ENCODE data around the gene ATXN2.
"Not testable (repeated sequence)": the region's sequence is repeated elsewhere in the genome, so short reads cannot be mapped to it uniquely, and the experiment has no call there.

The ATXN2 gene

DNA sequence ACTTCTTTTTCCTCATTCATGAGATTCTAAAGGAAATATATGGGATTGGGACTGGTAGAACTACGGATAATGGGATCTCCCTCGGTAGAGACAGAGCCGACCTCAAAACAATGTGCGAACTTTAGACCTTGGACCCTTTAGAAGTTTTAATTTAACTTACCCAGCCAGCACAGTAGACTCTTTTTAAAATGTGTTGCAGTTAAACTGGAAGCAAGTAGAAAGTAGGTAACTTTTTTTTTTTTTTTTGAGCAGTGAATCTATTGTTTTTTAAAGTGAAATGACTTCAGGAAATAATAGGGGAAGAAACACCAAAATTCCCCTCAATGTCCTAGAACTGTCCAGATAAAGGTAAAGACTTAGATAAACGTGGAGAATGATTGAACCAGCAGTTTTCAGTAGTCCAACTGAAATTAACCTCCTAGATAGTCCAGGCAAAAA, 1.1 kb upstream of the ATXN2 start:
- no peak for DNase-seq

DNA sequence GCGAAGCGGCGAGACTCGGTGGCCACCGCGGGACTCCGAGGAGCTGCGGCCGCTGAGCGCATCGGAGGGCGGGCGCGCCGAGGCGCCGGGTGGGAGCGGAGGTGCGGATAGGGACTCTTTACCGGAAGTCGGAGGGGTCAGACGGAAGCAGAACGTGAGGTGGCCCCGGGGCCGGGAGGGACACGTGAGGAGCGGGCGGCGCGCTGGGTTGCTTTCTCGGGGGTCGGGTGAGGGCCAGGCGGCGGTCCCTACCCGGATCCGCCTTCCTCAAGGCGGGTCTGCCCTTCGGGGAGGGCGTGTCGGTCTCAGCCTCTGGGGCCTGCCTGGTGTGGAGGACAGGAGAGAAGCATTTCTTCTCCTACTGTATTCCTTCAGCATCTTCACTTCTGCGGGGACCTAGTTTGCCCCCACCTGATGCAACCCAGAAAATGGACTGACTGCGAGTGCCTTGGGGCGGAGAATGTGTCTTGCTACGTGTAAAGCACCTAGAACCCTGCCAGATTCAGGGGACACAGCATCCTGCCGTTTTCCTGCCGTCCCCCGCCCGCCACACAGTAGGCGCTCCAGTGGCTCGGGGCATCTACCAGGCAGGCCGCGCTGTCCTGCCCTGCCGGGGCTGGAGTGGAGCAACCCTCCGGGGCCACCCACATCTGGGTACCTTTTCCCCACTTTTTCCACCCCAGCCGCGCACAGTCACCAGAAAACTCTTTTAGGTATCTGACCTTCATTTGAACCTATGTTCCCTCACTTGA, 514 bp upstream of the ATXN2 start:
- peak; percentile 83 for DNase-seq

DNA sequence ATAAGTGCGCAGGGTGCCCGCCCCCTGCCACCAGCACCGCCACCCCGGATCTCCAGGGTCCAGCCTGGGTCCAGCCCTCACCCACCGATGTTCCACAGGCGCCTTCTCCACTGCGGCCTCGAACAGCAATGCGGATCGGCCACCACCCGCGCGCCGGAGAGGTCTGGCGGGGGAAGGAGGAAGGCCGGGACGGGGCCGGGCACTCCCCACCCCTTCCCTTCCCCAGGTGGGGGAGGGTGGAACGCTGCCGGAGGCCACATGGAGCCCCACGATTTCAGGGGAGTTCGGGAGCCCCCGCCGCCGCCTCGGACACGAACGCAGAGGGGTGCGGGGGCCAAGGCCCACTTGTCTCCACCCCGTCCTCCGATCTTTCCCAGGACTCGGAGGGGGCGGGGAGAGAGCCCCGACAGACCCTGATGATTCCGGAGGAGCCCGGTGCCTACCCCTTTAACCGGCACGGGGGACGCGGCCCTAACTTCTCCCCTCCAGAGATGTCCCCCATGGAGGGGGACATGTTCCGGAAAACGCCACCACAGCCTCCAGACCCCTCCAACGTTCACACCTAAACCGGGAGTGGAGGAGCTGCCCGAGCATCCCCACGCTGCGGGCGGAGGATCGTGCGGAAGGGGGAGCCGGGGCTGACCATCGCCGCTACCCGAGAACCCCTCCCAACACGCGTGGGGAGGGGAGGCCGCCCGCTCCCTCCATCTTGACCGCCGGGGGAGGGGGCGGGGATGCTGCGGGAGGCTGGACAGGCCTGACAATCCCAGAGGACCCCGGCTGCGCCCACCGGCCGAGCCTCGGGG, 1.1 kb downstream of the ATXN2 start:
- no peak for DNase-seq

DNA sequence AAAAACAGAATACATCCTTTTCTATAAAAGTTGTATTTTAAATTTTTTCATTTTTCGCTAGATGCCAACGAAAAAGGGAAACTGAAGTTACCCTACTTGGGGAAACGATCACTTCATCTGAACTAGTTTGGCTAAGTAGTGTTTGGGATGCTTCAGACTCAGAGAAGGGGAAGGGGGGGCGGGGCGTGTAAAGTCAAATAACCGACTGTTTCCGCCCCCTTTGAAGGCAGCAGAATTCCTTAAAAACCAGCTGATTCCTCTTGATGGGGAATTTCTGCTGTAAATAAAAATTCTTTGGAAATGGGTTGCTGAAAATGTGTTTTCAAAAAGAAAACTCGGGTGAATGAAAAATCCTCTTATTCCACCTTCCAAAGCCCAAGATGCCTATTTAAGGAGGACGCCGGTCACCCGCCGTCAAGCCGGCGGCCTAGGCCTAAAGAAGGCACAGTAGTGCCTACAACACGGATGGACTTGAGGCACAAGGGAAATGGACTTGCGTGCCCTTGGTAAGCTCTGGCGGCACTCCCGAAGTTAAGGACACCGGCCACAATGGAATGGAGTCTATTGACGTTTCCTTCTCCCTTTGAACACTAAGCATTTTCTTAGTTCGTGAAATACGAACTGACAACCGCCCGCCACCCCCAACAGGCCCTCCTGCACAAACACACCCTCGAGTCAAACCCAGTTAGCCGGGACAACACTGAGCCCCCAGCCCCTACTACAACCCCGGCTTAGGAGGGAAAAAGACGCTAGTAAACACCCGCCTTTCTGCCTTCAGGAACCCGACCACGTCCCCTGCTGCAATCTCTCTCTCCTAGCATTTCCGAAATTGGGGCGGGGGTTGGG, 1.9 kb downstream of the ATXN2 start:
- DNase-seq: peak; percentile 54

DNA sequence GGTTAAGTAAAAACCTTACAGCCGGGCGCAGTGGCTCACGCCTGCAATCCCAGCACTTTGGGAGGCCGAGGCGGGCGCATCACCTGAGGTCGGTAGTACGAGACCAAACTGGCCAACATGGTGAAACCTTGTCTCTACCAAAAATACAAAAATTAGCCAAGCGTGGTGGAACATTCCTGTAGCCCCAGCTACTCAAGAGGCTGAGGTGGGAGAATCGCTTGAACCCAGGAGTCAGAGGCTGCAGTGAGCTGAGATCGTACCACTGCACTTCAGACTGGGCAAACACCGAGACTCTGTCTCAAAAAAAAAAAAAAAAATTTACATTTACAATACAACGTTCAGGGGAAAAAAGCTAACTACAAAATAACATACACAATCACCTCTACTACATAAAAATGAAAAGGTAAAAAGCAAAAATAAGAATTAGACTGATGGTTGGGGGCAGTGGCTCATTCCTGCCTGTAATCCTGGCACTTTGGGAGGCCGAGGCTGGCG, 3.7 kb downstream of the ATXN2 start:
- DNase-seq: not testable (repeated sequence)

- not testable (repeated sequence) for DNase-seq
Observed at GRCh38 chr12:111591399-111592010, 7.6 kb downstream of the ATXN2 start.

- no peak for DNase-seq
Observed at GRCh38 chr12:111590552-111590951, 8.6 kb downstream of the ATXN2 start.

- DNase-seq: no peak
Observed at GRCh38 chr12:111589601-111590000, 9.5 kb downstream of the ATXN2 start.

DNA sequence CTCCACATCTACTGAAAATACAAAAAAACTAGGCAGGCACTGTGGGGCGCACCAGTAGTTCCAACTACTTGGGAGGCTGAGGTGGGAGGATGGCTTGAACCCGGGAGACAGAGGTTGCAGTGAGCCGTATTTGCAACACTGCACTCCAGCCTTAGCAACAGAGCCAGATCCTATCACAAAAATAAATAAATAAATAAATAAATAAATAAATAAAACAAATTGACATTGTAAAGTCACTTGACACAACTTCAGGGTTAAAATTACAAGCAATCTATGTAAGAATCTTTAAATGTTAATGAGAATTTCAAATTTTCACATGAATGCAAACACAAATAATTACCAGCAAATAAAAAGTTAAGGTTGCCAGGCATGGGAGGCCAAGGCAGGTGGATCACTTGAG, 11.1 kb downstream of the ATXN2 start:
- no peak for DNase-seq

GRCh38 chr12:111586986-111587385, 12.1 kb downstream of the ATXN2 start:
- DNase-seq: no peak

GRCh38 chr12:111585690-111586089, 13.4 kb downstream of the ATXN2 start:
- DNase-seq: no peak

GRCh38 chr12:111584959-111585358, 14.2 kb downstream of the ATXN2 start:
- DNase-seq: no peak

- DNase-seq: not testable (repeated sequence)
Observed at GRCh38 chr12:111583506-111583905, 15.6 kb downstream of the ATXN2 start.

DNA sequence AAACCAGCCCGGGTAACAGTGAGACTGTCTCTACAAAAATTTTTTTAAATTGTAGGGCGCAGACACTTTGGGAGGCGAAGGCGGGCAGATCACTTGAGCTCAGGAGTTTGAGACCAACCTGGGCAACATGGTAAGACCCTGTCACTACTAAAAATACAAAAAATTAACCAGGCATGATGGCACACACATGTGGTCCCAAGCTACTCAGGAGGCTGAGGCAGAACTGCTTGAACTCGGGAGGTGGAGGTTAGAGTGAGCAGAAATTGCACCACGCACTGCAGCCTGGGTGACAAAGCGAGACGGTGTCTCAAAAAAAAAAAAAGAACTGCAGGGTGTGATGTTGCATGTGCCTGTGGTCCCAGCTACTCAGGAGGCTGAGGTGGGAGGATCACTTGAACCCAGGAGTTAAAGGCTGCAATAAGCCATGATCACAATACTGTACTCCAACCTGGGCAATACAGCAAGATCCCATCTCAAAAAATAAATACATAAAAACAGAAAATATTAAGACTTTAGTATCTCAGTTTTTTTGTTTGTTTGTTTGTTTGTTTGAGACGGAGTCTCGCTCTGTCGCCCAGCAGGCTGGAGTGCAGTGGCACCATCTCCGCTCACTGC, 16.9 kb downstream of the ATXN2 start:
- no peak for DNase-seq

- DNase-seq: no peak
Observed at GRCh38 chr12:111581434-111582132, 17.5 kb downstream of the ATXN2 start.

GRCh38 chr12:111580737-111581136, 18.4 kb downstream of the ATXN2 start:
- DNase-seq: no peak

- DNase-seq: no peak
Observed at GRCh38 chr12:111580119-111580425, 19.0 kb downstream of the ATXN2 start.

GRCh38 chr12:111578971-111579340, 20.2 kb downstream of the ATXN2 start:
- no peak for DNase-seq

GRCh38 chr12:111578276-111578970, 20.7 kb downstream of the ATXN2 start:
- no peak for DNase-seq

- DNase-seq: no peak
Observed at GRCh38 chr12:111574797-111575443, 24.2 kb downstream of the ATXN2 start.

DNA sequence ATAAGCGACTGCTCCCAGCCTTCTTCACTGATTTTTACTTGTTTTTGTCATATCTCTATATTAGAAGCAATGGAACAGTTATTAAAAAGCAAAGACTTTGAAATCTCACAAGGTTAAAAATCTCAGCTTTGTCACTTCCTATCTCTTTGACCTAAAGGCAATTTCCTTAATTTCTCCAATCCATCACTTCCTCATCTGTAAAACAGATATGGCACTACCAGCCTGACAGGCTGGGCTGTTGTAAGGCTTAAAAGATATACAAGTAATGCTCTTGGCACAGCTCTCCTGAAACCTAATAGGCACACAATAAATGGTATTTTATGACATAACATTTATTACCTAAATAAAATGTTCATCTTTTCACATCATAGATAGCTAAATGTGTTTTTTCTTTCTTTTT, 25.6 kb downstream of the ATXN2 start:
- no peak for DNase-seq

Data from DMS79 treated with DMSO at 0.1 percent for 48 hours (cell line).